Endothelial cell (in vitro differentiated cells): ENCODE measurements around the gene ANXA5. TPM values are rescaled to one million over a fixed set of nuclear protein-coding genes. Genes with fewer than 3 reads are reported as not detected.
"Not testable (repeated sequence)": the region's sequence is repeated elsewhere in the genome, so short reads cannot be mapped to it uniquely, and the experiment has no call there.

ENCODE experiments used
- DNase-seq: peaks from one replicate; pipeline ENCODE4 v3.0.0; 2021; ENCODE audit warnings: low spot score
- H3K27ac Mint-ChIP-seq: one replicate; pipeline ENCODE4 v1.8.0; 2021; ENCODE audit warnings: mixed read lengths, inconsistent platforms; ENCODE audit not compliant: unreplicated experiment
- H3K27me3 Mint-ChIP-seq: one replicate; pipeline ENCODE4 v1.8.0; 2021; ENCODE audit warnings: mild to moderate bottlenecking, moderate library complexity, mixed read lengths, inconsistent platforms; ENCODE audit not compliant: unreplicated experiment
- H3K36me3 Mint-ChIP-seq: one replicate; pipeline ENCODE4 v1.8.0; 2021; ENCODE audit warnings: mild to moderate bottlenecking, low read depth, mixed read lengths, inconsistent platforms; ENCODE audit not compliant: unreplicated experiment
- H3K4me1 Mint-ChIP-seq: one replicate; pipeline ENCODE4 v1.8.0; 2021; ENCODE audit warnings: mild to moderate bottlenecking, mixed read lengths, inconsistent platforms; ENCODE audit not compliant: unreplicated experiment
- H3K4me3 Mint-ChIP-seq: one replicate; pipeline ENCODE4 v1.8.0; 2021; ENCODE audit warnings: mild to moderate bottlenecking, mixed read lengths, inconsistent platforms; ENCODE audit not compliant: unreplicated experiment
- H3K9me3 Mint-ChIP-seq: one replicate; pipeline ENCODE4 v1.8.0; 2021; ENCODE audit warnings: mixed read lengths, inconsistent platforms; ENCODE audit not compliant: unreplicated experiment
- total RNA-seq: library from RNA; stranded (reverse); fragmentation: NEBNext Ultra II Directional; extraction: Animal tissue kit (Norgen Biotek cat#: 25700); gene quantifications from one replicate; pipeline ENCODE4 v1.2.1, GENCODE V29; 2021; ENCODE audit not compliant: unreplicated experiment
- TF ChIP-seq, protein P1 (sequence below): fragments of 200-600 bp; sonication (generic); IDR thresholded peaks from one replicate; pipeline ENCODE4 v1.5.0; 2021; ENCODE audit warnings: antibody characterized with exemption; ENCODE audit not compliant: unreplicated experiment

The ANXA5 gene
- total RNA-seq, 1 donor from 2014 or later: 296 TPM

DNA sequence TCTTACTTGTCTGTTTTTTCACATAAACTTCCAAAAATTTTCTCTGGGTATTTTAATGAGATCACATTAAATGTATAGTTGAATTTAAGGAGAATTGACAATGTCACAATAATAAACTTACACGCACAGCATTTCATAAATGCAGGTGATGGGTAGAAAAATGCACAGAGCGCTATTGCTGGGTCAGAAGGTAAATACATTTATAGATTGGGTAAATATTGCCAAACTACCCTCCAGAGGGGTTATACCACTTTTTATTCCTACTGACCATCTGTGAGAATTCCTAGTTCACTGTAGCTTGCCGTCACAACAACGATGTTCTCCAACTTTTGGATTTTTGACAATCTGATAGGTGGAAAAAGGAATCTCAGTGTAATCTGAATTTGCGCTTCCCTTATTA, 34.6 kb downstream of the ANXA5 start:
- Mint-ChIP-seq H3K27me3 (peaks cover 2% of the 10 kb centered on the region), H3K4me1 (peaks cover 9% of the 10 kb centered on the region), H3K27ac (no peak overlapping the region), H3K36me3 (peaks cover 8% of the 10 kb centered on the region), H3K9me3 (no peaks in the 10 kb centered on the region), H3K4me3 (no peak overlapping the region)
- DNase-seq: no peak
- TF ChIP-seq, protein P1, sequence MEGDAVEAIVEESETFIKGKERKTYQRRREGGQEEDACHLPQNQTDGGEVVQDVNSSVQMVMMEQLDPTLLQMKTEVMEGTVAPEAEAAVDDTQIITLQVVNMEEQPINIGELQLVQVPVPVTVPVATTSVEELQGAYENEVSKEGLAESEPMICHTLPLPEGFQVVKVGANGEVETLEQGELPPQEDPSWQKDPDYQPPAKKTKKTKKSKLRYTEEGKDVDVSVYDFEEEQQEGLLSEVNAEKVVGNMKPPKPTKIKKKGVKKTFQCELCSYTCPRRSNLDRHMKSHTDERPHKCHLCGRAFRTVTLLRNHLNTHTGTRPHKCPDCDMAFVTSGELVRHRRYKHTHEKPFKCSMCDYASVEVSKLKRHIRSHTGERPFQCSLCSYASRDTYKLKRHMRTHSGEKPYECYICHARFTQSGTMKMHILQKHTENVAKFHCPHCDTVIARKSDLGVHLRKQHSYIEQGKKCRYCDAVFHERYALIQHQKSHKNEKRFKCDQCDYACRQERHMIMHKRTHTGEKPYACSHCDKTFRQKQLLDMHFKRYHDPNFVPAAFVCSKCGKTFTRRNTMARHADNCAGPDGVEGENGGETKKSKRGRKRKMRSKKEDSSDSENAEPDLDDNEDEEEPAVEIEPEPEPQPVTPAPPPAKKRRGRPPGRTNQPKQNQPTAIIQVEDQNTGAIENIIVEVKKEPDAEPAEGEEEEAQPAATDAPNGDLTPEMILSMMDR: no peak

DNA sequence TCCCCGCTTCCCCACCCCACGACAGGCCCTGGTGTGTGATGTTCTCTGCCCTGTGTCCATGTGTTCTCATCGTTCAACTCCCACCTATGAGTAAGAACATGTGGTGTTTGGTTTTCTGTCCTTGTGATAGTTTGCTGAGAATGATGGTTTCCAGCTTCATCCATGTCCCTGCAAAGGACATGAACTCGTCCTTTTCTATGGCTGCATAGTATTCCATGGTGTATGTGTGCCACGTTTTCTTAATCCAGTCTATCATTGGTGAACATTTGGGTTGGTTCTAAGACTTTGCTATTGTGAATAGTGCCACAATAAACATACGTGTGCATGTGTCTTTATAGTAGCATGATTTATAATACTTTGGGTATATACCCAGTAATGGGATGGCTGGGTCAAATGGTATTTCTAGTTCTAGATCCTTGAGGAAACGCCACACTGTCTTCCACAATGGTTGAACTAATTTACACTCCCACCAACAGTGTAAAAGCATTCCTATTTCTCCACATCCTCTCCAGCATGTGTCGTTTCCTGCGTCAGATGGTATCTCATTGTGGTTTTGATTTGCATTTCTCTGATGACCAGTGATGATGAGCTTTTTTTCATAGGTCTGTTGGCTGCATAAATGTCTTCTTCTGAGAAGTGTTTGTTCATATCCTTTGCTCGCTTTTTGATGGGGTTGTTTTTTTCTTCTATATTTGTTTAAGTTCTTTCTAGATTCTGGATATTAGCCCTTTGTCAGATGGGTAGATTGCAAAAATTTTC, 36.4 kb downstream of the ANXA5 start:
- DNase-seq, H3K36me3 Mint-ChIP-seq, H3K27me3 Mint-ChIP-seq, H3K9me3 Mint-ChIP-seq, H3K27ac Mint-ChIP-seq, H3K4me1 Mint-ChIP-seq, H3K4me3 Mint-ChIP-seq: not testable (repeated sequence)

DNA sequence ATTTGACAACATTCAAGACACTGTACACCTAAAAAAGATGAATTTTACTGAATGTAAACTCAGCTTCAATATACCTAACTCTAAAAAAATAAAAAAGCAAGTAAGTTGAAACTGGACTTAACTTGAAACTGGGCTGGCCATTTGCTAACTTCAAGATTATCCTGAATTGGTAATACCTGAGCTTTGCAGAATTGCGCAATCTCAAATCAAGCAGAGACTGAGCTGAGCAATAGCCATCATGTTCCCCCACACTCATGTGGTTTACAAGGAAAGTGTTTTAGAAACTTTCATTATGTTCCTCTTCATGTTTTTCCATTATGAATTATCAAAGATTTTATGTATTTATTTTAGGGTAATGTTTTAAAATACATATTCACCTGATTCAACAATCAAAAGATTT, 38.7 kb downstream of the ANXA5 start:
- no peak overlapping the region for H3K27ac Mint-ChIP-seq
- H3K4me1 Mint-ChIP-seq: no peaks in the 10 kb centered on the region
- H3K27me3 Mint-ChIP-seq: peaks cover 6% of the 10 kb centered on the region
- H3K4me3 Mint-ChIP-seq: no peak overlapping the region
- TF ChIP-seq, protein P1: no peak
- H3K36me3 Mint-ChIP-seq: no peaks in the 10 kb centered on the region
- no peaks in the 10 kb centered on the region for H3K9me3 Mint-ChIP-seq
- no peak for DNase-seq

DNA sequence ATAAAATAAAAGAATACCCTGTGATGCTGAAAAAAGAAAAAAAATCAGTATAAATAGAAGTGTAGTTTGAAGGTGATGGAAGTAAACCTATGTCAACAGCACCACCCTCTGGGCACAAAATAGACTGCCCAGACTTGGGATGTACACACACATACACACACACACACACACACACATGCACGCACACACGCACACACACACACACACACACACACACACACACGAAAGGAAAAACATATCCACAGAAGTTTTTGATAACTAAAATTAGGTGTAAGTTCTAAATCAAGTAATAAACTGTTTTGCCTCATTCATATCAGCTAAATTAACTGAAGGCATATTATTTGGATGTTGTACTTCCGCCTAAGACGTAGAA, 40.5 kb downstream of the ANXA5 start:
- Mint-ChIP-seq H3K4me1 (no peaks in the 10 kb centered on the region), H3K9me3 (no peaks in the 10 kb centered on the region), H3K27me3 (peaks cover 8% of the 10 kb centered on the region), H3K4me3 (no peak overlapping the region), H3K27ac (no peak overlapping the region), H3K36me3 (no peaks in the 10 kb centered on the region)
- DNase-seq: peak; percentile 51
- TF ChIP-seq, protein P1: peak; percentile 52

DNA sequence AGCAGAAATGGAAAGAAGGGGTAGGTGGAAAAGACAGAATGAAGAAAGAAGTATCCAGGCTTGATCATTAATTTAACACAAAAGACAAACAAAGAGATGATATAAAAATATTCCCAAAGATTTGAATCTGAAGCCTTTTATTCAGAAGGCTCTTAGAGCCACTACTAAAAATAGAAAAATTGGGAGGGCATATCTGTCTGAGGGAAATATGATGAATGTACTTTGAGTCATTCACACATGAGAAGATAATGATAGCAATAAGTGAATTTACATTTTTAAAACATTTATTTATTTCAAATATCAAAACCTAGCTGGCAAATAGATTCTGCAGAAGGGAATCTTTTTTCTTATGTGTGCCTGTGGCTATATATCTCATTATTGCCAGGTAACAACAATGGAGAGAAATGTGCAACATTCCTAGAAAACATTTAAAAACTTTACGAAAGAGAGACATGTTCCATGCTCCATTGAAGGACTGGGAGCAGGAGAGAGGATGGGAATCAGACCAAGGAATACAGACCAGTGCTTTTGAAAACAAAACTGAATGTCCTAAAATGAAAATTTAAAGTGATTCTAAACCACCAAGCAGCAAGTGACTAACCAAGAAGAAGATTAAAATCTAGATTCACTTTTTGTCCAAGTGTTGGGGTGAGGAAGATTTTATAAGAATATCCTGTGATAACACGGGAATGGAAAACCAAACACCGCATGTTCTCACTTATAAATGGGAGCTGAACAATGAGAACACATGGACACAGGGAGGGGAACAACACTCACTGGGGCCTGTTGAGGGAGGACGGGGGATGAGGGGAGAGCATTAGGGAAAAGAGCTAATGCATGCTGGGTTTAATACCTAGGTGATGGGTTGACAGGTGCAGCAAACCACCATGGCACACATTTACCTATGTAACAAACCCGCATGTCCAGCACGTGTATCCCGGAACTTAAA, 41.2 kb downstream of the ANXA5 start:
- DNase-seq: no peak
- Mint-ChIP-seq H3K27ac (no peak overlapping the region), H3K9me3 (no peaks in the 10 kb centered on the region), H3K27me3 (peaks cover 8% of the 10 kb centered on the region), H3K4me3 (no peak overlapping the region), H3K36me3 (no peaks in the 10 kb centered on the region), H3K4me1 (no peaks in the 10 kb centered on the region)
- TF ChIP-seq, protein P1: no peak
